ENCODE measurements around the gene LRP1B.

LRP1B gene

GRCh38 chr2:141598982-141599381 is 531.8 kb downstream of the LRP1B start:
- TF ChIP-seq CTCF (IDR thresholded peaks at IDR 0.05; ENCODE audit: extremely low read depth, missing control alignments), result no peak

GRCh38 chr2:141595316-141595920 is 535.4 kb downstream of the LRP1B start:
- no peak for TF ChIP-seq CTCF (IDR thresholded peaks at IDR 0.05; ENCODE audit: extremely low read depth, missing control alignments)

More at GRCh38 chr2:141598982-141599381, 531.8 kb downstream of the LRP1B start:
- no peak for DNase-seq (ENCODE audit: low spot score)

GRCh38 chr2:141591787-141592186 is 539.0 kb downstream of the LRP1B start:
- no peak for DNase-seq (ENCODE audit: low spot score)
- no peak for TF ChIP-seq CTCF (IDR thresholded peaks at IDR 0.05; ENCODE audit: extremely low read depth, missing control alignments)

More at GRCh38 chr2:141595316-141595920, 535.4 kb downstream of the LRP1B start:
- no peak for DNase-seq (ENCODE audit: low spot score)

GRCh38 chr2:141590620-141591019 is 540.2 kb downstream of the LRP1B start:
- DNase-seq (ENCODE audit: low spot score), result no peak
- TF ChIP-seq CTCF (IDR thresholded peaks at IDR 0.05; ENCODE audit: extremely low read depth, missing control alignments), result no peak

- no peak for DNase-seq (ENCODE audit: low spot score)
Measured at GRCh38 chr2:141589314-141589713, 541.5 kb downstream of the LRP1B start.

GRCh38 chr2:141586985-141587384 is 543.8 kb downstream of the LRP1B start:
- TF ChIP-seq CTCF (IDR thresholded peaks at IDR 0.05; ENCODE audit: extremely low read depth, missing control alignments), result no peak
- no peak for DNase-seq (ENCODE audit: low spot score)

More at GRCh38 chr2:141589314-141589713, 541.5 kb downstream of the LRP1B start:
- no peak for TF ChIP-seq CTCF (IDR thresholded peaks at IDR 0.05; ENCODE audit: extremely low read depth, missing control alignments)

GRCh38 chr2:141582213-141582612 is 548.6 kb downstream of the LRP1B start:
- TF ChIP-seq CTCF (IDR thresholded peaks at IDR 0.05; ENCODE audit: extremely low read depth, missing control alignments), result no peak
- no peak for DNase-seq (ENCODE audit: low spot score)

Data from GM20000 (cell line).